ENCODE measurements around the gene CTNNBL1. TPM values are rescaled to one million over a fixed set of nuclear protein-coding genes. Genes with fewer than 3 reads are reported as not detected.

CTNNBL1 gene
- total RNA-seq, 1 experiment from 2014 or later, result 64.4 TPM

- no peak for TF ChIP-seq MAX (CRISPR knock-in tag; IDR thresholded peaks at IDR 0.05)
- no peak for TF ChIP-seq IRF1 (CRISPR knock-in tag; IDR thresholded peaks at IDR 0.05)
- no peak for TF ChIP-seq MXD4 (CRISPR knock-in tag; IDR thresholded peaks at IDR 0.05; ENCODE audit: borderline replicate concordance)
These were observed 3.5 kb downstream of the CTNNBL1 start (continued) for GRCh38 chr20:37697314-37697713.

- TF ChIP-seq AFF4 (CRISPR knock-in tag; IDR thresholded peaks at IDR 0.05; ENCODE audit: borderline replicate concordance) (no peak), NR2C2 (CRISPR knock-in tag; IDR thresholded peaks at IDR 0.05) (no peak), ATF3 (CRISPR knock-in tag; conservative IDR thresholded peaks at IDR 0.05) (no peak), KAT7 (CRISPR knock-in tag; IDR thresholded peaks at IDR 0.05; ENCODE audit: borderline replicate concordance) (no peak), ZNF532 (CRISPR knock-in tag; IDR thresholded peaks at IDR 0.05; ENCODE audit: borderline replicate concordance) (no peak), TP53 (CRISPR knock-in tag; IDR thresholded peaks at IDR 0.05) (no peak), STAT6 (CRISPR knock-in tag; conservative IDR thresholded peaks at IDR 0.05; ENCODE audit: low read depth) (no peak), TCF7 (CRISPR knock-in tag; IDR thresholded peaks at IDR 0.05; ENCODE audit: low read depth) (no peak), ELF4 (CRISPR knock-in tag; IDR thresholded peaks at IDR 0.05; ENCODE audit: low read depth) (no peak), ATF1 (CRISPR knock-in tag; IDR thresholded peaks at IDR 0.05) (no peak), E2F4 (CRISPR knock-in tag; IDR thresholded peaks at IDR 0.05; ENCODE audit: borderline replicate concordance, low read depth) (no peak), ZNF416 (CRISPR knock-in tag; IDR thresholded peaks at IDR 0.05) (no peak), NR3C1 (CRISPR knock-in tag; conservative IDR thresholded peaks at IDR 0.05; ENCODE audit: low read depth) (no peak), HMGA2 (CRISPR knock-in tag; IDR thresholded peaks at IDR 0.05) (no peak), E2F5 (CRISPR knock-in tag; IDR thresholded peaks at IDR 0.05) (no peak), ETV6 (CRISPR knock-in tag; IDR thresholded peaks at IDR 0.05) (no peak), GRHL2 (CRISPR knock-in tag; IDR thresholded peaks at IDR 0.05; ENCODE audit: insufficient replicate concordance, severe bottlenecking) (no peak), SMAD3 (CRISPR knock-in tag; IDR thresholded peaks at IDR 0.05; ENCODE audit: borderline replicate concordance) (no peak)
- no peak overlapping the region for H3K4me3 Mint-ChIP-seq
- POLR2A ChIA-PET, result no interaction called here
- peaks cover 5% of the 10 kb centered on the region; the same call in 1 of the 2 replicates for H3K4me1 Mint-ChIP-seq
- DNase-seq (ENCODE audit: low spot score), result no peak
- no peaks in the 10 kb centered on the region for H3K9me3 Mint-ChIP-seq
- H3K36me3 Mint-ChIP-seq, result no peaks in the 10 kb centered on the region
- no peaks in the 10 kb centered on the region for H3K27me3 Mint-ChIP-seq (ENCODE audit: low read depth)
- no peak for ATAC-seq
- H3K27ac Mint-ChIP-seq, result no peak overlapping the region
- CTCF ChIA-PET, result no interaction called here
These were observed 5.4 kb downstream of the CTNNBL1 start for GRCh38 chr20:37699202-37699601.
